HepG2 (cell line): ENCODE measurements around the gene FOXR1. TPM values are rescaled to one million over a fixed set of nuclear protein-coding genes. Genes with fewer than 3 reads are reported as not detected.

ENCODE experiments used
- FOSL2 ChIP-seq: sonication (generic); formaldehyde crosslinking; IDR thresholded peaks from 2 replicates; pipeline ENCODE4 v1.4.0; 2020; ENCODE audit warnings: missing genetic modification reagents
- HNRNPL ChIP-seq: fragments of 200-400 bp; formaldehyde crosslinking; IDR thresholded peaks from 2 replicates; pipeline ENCODE4 v1.6.1; 2017; ENCODE audit warnings: mild to moderate bottlenecking, low read depth, low read length
- JUN ChIP-seq: sonication (generic); formaldehyde crosslinking; IDR thresholded peaks from 2 replicates; pipeline ENCODE4 v1.4.0; 2020; ENCODE audit warnings: mild to moderate bottlenecking, missing genetic modification reagents
- MAZ ChIP-seq, 2 experiments: sonication (generic) in 1 of 2; formaldehyde crosslinking in 1 of 2; IDR thresholded peaks; 2 replicates each; pipeline versions ENCODE4 v1.5.0 to v1.6.1; 2012 to 2020; ENCODE audit warnings: low read depth in 2 of 2, mild to moderate bottlenecking in 2 of 2, borderline replicate concordance in 1 of 2, improper control_type of control experiment in 1 of 2, low read length in 1 of 2, missing genetic modification reagents in 1 of 2, moderate library complexity in 1 of 2
- MED1 ChIP-seq: sonication (generic); formaldehyde crosslinking; IDR thresholded peaks from 2 replicates; pipeline ENCODE4 v1.4.0; 2020; ENCODE audit warnings: missing genetic modification reagents
- MYC ChIP-seq: sonication (generic); formaldehyde crosslinking; IDR thresholded peaks from 2 replicates; pipeline ENCODE4 v1.9.0; 2021; ENCODE audit warnings: missing genetic modification reagents, borderline replicate concordance
- MZF1 ChIP-seq: sonication (generic); formaldehyde crosslinking; IDR thresholded peaks from 2 replicates; pipeline ENCODE4 v1.8.1; 2023; ENCODE audit warnings: mild to moderate bottlenecking, missing genetic modification reagents, borderline replicate concordance
- NRL ChIP-seq: sonication (generic); formaldehyde crosslinking; IDR thresholded peaks from 2 replicates; pipeline ENCODE4 v1.5.0; 2020; ENCODE audit warnings: missing genetic modification reagents, mild to moderate bottlenecking, moderate library complexity, borderline replicate concordance
- RAD21 ChIP-seq: fragments of 450-650 bp; formaldehyde crosslinking; IDR thresholded peaks from 2 replicates; pipeline ENCODE4 v1.5.0; 2020; ENCODE audit warnings: mild to moderate bottlenecking
- RBFOX2 ChIP-seq: fragments of 200-400 bp; formaldehyde crosslinking; IDR thresholded peaks from 2 replicates; pipeline ENCODE4 v1.6.1; 2017; ENCODE audit warnings: low read depth, mild to moderate bottlenecking, low read length
- RBM39 ChIP-seq: fragments of 200-400 bp; formaldehyde crosslinking; IDR thresholded peaks from one replicate; pipeline ENCODE4 v1.6.1; 2018; ENCODE audit warnings: antibody characterized with exemption, mild to moderate bottlenecking, low read depth, low read length; ENCODE audit not compliant: poor library complexity, severe bottlenecking
- SAP130 ChIP-seq: IDR thresholded peaks from 2 replicates; pipeline ENCODE4 v1.6.1; 2016; ENCODE audit warnings: low read depth
- SIN3A ChIP-seq: IDR thresholded peaks from 2 replicates; pipeline ENCODE4 v1.6.1; 2011; ENCODE audit warnings: low read depth, mild to moderate bottlenecking, control low read depth, low read length, borderline replicate concordance
- SMC3 ChIP-seq: IDR thresholded peaks from 2 replicates; pipeline ENCODE4 v1.6.1; 2011; ENCODE audit warnings: low read length, improper control_type of control experiment
- TRIM24 ChIP-seq: sonication (generic); formaldehyde crosslinking; IDR thresholded peaks from 2 replicates; pipeline ENCODE4 v1.8.0; 2022; ENCODE audit warnings: mild to moderate bottlenecking, missing genetic modification reagents
- XRCC5 ChIP-seq: fragments of 200-400 bp; formaldehyde crosslinking; optimal IDR thresholded peaks from 2 replicates; pipeline ENCODE3; 2017; ENCODE audit warnings: mild to moderate bottlenecking, low read length
- ZFYVE20 ChIP-seq: sonication (generic); formaldehyde crosslinking; IDR thresholded peaks from 2 replicates; pipeline ENCODE4 v1.8.0; 2023; ENCODE audit warnings: low read depth, mild to moderate bottlenecking, moderate library complexity, missing genetic modification reagents, borderline replicate concordance
- ZNF292 ChIP-seq: sonication (generic); formaldehyde crosslinking; IDR thresholded peaks from 2 replicates; pipeline ENCODE4 v1.8.1; 2022; ENCODE audit warnings: mild to moderate bottlenecking, low read depth, missing genetic modification reagents, borderline replicate concordance
- ZNF777 ChIP-seq: sonication (generic); formaldehyde crosslinking; IDR thresholded peaks from 2 replicates; pipeline ENCODE4 v1.4.0; 2020; ENCODE audit warnings: missing genetic modification reagents
- polyA plus RNA-seq, 8 experiments: library from polyadenylated mRNA; depleted of rRNA in 3 of 8; stranded (reverse) in 7 of 8; unstranded in 1 of 8; fragments of >200 nt; fragmentation: Illumina TruSeq in 4 of 8; extraction: Trizol in 4 of 8; gene quantifications; 2 replicates each; pipeline versions ENCODE4 v1.2.1 to v1.2.3, GENCODE V29; 2011 to 2016; ENCODE audit warnings: low read depth in 4 of 8, missing spikeins in 1 of 8, mixed read lengths in 1 of 8; ENCODE audit not compliant: insufficient read depth in 1 of 8
- total RNA-seq, 5 experiments: library from RNA; depleted of rRNA; stranded (reverse); fragments of >200 nt; fragmentation: Illumina TruSeq; extraction: Trizol; gene quantifications; 2 replicates each; pipeline ENCODE4 v1.2.3, GENCODE V29; 2016; ENCODE audit warnings: low read depth in 1 of 5
- TF ChIP-seq, protein P1 (sequence below): IDR thresholded peaks from 2 replicates; pipeline ENCODE4 v1.6.1; 2016
- TF ChIP-seq, protein P2 (sequence below): IDR thresholded peaks from 2 replicates; pipeline ENCODE4 v1.4.0; 2020; ENCODE audit warnings: mild to moderate bottlenecking, missing genetic modification reagents

Gene FOXR1
- total and polyA plus RNA-seq, 2 of the 13 experiments (the other 11 are each of a cell fraction or from before 2014, with no cell fraction given): not detected

DNA sequence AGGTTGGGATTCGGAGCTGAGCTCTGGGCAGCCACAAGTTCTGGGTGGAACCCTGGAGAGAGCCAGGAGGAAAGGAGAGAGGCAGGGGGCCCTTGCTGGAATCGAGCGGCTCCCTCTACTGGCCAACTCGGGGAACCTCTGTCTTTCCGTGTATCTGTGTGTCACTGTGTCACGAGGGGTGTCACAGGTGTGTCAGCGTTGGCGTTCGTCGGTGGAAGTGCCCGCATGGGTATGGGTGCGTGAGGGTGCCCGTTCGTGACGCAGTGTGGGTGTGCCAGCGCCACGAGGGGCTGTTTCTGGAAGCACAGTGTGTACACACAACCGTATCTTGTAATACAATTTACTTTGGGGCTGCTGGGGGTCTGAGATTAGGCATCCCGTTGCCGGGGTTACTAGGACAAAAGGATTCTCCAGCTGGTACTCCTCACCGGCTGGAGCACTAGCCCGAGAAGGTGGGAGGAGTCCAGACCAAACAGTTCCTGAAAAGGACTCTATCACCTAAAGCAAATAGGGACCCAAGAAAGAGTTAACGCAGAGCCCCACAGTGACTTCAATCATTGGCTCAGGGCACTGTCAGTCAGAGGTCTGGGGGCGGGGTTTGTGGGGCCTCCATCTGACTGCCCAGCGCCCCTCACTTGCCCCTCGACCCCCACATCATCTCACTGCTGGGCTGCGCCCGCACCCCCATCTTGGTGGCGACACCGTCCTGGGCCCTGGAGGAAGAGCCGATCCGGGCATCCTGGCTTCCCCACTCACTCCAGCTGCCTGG lies 43.3 kb upstream of the FOXR1 start (continued):
- TF ChIP-seq MAZ (IDR thresholded peaks at IDR 0.05; ENCODE audit: borderline replicate concordance, low read depth, low read length) (peak; percentile 83; the same call in 1 of the 2 replicates), MAZ (CRISPR knock-in tag; IDR thresholded peaks at IDR 0.05; ENCODE audit: low read depth) (peak; percentile 39; the same call in 1 of the 2 replicates), TRIM24 (no peak), XRCC5 (peak; percentile 69), RAD21 (peak; percentile 88), RBM39 (peak; percentile 28), FOSL2 (peak; percentile 80), NRL (peak; percentile 12; the same call in 1 of the 2 replicates), ZNF777 (no peak), SIN3A (0 out of 2 replicates have a peak, but pooled peaks have one; percentile 10), MZF1 (CRISPR knock-in tag) (no peak), ZFYVE20 (CRISPR knock-in tag) (no peak), HNRNPL (0 out of 2 replicates have a peak, but pooled peaks have one; percentile 29), JUN (CRISPR knock-in tag) (no peak), SAP130 (CRISPR knock-in tag) (peak; percentile 77), ZNF292 (CRISPR knock-in tag) (0 out of 2 replicates have a peak, but pooled peaks have one; percentile 15), MED1 (CRISPR knock-in tag) (peak; percentile 50; the same call in 1 of the 2 replicates), SMC3 (peak; percentile 70), RBFOX2 (peak; percentile 44; the same call in 1 of the 2 replicates), MYC (CRISPR knock-in tag) (0 out of 2 replicates have a peak, but pooled peaks have one; percentile 14)
- TF ChIP-seq, protein P1, sequence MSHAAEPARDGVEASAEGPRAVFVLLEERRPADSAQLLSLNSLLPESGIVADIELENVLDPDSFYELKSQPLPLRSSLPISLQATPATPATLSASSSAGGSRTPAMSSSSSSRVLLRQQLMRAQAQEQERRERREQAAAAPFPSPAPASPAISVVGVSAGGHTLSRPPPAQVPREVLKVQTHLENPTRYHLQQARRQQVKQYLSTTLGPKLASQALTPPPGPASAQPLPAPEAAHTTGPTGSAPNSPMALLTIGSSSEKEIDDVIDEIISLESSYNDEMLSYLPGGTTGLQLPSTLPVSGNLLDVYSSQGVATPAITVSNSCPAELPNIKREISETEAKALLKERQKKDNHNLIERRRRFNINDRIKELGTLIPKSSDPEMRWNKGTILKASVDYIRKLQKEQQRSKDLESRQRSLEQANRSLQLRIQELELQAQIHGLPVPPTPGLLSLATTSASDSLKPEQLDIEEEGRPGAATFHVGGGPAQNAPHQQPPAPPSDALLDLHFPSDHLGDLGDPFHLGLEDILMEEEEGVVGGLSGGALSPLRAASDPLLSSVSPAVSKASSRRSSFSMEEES (CRISPR knock-in tag): peak; percentile 82
- TF ChIP-seq, protein P2, sequence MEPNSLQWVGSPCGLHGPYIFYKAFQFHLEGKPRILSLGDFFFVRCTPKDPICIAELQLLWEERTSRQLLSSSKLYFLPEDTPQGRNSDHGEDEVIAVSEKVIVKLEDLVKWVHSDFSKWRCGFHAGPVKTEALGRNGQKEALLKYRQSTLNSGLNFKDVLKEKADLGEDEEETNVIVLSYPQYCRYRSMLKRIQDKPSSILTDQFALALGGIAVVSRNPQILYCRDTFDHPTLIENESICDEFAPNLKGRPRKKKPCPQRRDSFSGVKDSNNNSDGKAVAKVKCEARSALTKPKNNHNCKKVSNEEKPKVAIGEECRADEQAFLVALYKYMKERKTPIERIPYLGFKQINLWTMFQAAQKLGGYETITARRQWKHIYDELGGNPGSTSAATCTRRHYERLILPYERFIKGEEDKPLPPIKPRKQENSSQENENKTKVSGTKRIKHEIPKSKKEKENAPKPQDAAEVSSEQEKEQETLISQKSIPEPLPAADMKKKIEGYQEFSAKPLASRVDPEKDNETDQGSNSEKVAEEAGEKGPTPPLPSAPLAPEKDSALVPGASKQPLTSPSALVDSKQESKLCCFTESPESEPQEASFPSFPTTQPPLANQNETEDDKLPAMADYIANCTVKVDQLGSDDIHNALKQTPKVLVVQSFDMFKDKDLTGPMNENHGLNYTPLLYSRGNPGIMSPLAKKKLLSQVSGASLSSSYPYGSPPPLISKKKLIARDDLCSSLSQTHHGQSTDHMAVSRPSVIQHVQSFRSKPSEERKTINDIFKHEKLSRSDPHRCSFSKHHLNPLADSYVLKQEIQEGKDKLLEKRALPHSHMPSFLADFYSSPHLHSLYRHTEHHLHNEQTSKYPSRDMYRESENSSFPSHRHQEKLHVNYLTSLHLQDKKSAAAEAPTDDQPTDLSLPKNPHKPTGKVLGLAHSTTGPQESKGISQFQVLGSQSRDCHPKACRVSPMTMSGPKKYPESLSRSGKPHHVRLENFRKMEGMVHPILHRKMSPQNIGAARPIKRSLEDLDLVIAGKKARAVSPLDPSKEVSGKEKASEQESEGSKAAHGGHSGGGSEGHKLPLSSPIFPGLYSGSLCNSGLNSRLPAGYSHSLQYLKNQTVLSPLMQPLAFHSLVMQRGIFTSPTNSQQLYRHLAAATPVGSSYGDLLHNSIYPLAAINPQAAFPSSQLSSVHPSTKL: peak; percentile 30; the same call in 1 of the 2 replicates
